Measurements from ENCODE around the gene RAB11FIP4. TPM values are rescaled to one million over a fixed set of nuclear protein-coding genes. Genes with fewer than 3 reads are reported as not detected.

The RAB11FIP4 gene
- total and polyA plus RNA-seq, 2 donors (not counting 1 experiment from before 2014, with no cell fraction given): 17.0 to 70.5 TPM

- 20% methylated on average over 1 of the region's 2 CpGs for WGBS (ENCODE audit: insufficient coverage)
- H3K4me2 ChIP-seq (replicated peaks; ENCODE audit: low read depth, low read length, poor library complexity, severe bottlenecking): no peak overlapping the region
- peaks cover 8 to 18% of the 10 kb centered on the region in 2 donors for H3K4me1 ChIP-seq (ENCODE audit: control insufficient read depth in 2 of 2, insufficient read depth in 2 of 2, low read length in 2 of 2)
- ChIA-PET POLR2A (no interaction called here), CTCF (interaction anchor here (0.7 kb wide), 1 partner anchor 69 kb away, joined by 3 read pairs; no protein-coding TSS in a partner anchor)
- H3K27me3 ChIP-seq (replicated peaks in 1 of 4; ENCODE audit: control extremely low read depth in 1 of 4, control insufficient read depth in 3 of 4, insufficient read depth in 4 of 4, low read length in 3 of 4): no peaks in the 10 kb centered on the region
- Mint-ChIP-seq H3K4me1 (peaks cover 20% of the 10 kb centered on the region), H3K4me3 (no peak overlapping the region), H3K9me3 (ENCODE audit: insufficient read depth) (no peaks in the 10 kb centered on the region), H3K27me3 (peaks cover 3% of the 10 kb centered on the region), H3K27ac (no peak overlapping the region)
- H3K4me3 ChIP-seq (ENCODE audit: control extremely low read depth in 1 of 5, extremely low read depth in 1 of 5, insufficient read depth in 1 of 5, low read depth in 2 of 5, low read length in 4 of 5): no peak overlapping the region
- no peaks in the 10 kb centered on the region for H4K20me1 ChIP-seq (ENCODE audit: control insufficient read depth, insufficient read depth, low read length, poor library complexity, severe bottlenecking)
- H2AFZ ChIP-seq (ENCODE audit: insufficient read depth, low read depth, low read length, poor library complexity, severe bottlenecking): no peak overlapping the region
- H3K9ac ChIP-seq (ENCODE audit: low read length): no peak overlapping the region
- intact Hi-C loops (cut with micrococcal nuclease): no loop called here
- no peaks in the 10 kb centered on the region for H3K79me2 ChIP-seq (ENCODE audit: control insufficient read depth, insufficient read depth, low read length)
- no peaks in the 10 kb centered on the region for H3K36me3 ChIP-seq (replicated peaks in 1 of 2; ENCODE audit: control extremely low read depth in 1 of 2, control insufficient read depth in 1 of 2, extremely low read depth in 1 of 2, insufficient read depth in 2 of 2, low read length in 1 of 2)
- ATAC-seq (ENCODE audit: low read depth): no peak
- TF ChIP-seq EZH2 (IDR thresholded peaks at IDR 0.05; ENCODE audit: borderline replicate concordance, insufficient read depth, low read depth, low read length, poor library complexity, severe bottlenecking): no peak
- TF ChIP-seq CTCF (IDR thresholded peaks at IDR 0.05): no peak
- DNase-seq: no peak
- H3K27ac ChIP-seq (ENCODE audit: low read length in 2 of 2): no peak overlapping the region
- H3K9me3 ChIP-seq (ENCODE audit: control extremely low read depth in 1 of 3, control insufficient read depth in 2 of 3, insufficient read depth in 1 of 3, low read length in 2 of 3): no peaks in the 10 kb centered on the region
Measured at GRCh38 chr17:31453896-31454295, 62.4 kb downstream of the RAB11FIP4 start.

GRCh38 chr17:31456814-31457213 lies 65.3 kb downstream of the RAB11FIP4 start:
- Histone ChIP-seq H3K4me3 (ENCODE audit: control extremely low read depth in 1 of 5, extremely low read depth in 1 of 5, insufficient read depth in 1 of 5, low read depth in 2 of 5, low read length in 4 of 5) (no peak overlapping the region), H3K27ac (ENCODE audit: low read length in 2 of 2) (no peak overlapping the region), H4K20me1 (ENCODE audit: control insufficient read depth, insufficient read depth, low read length, poor library complexity, severe bottlenecking) (no peaks in the 10 kb centered on the region), H3K4me2 (replicated peaks; ENCODE audit: low read depth, low read length, poor library complexity, severe bottlenecking) (no peak overlapping the region), H3K27me3 (replicated peaks in 1 of 4; ENCODE audit: control extremely low read depth in 1 of 4, control insufficient read depth in 3 of 4, insufficient read depth in 4 of 4, low read length in 3 of 4) (no peaks in the 10 kb centered on the region), H3K4me1 (ENCODE audit: control insufficient read depth in 2 of 2, insufficient read depth in 2 of 2, low read length in 2 of 2) (peaks cover 3 to 12% of the 10 kb centered on the region in 2 donors), H3K36me3 (replicated peaks in 1 of 2; ENCODE audit: control extremely low read depth in 1 of 2, control insufficient read depth in 1 of 2, extremely low read depth in 1 of 2, insufficient read depth in 2 of 2, low read length in 1 of 2) (no peaks in the 10 kb centered on the region), H3K9ac (ENCODE audit: low read length) (no peak overlapping the region), H2AFZ (ENCODE audit: insufficient read depth, low read depth, low read length, poor library complexity, severe bottlenecking) (no peak overlapping the region), H3K9me3 (ENCODE audit: control extremely low read depth in 1 of 3, control insufficient read depth in 2 of 3, insufficient read depth in 1 of 3, low read length in 2 of 3) (no peaks in the 10 kb centered on the region), H3K79me2 (ENCODE audit: control insufficient read depth, insufficient read depth, low read length) (no peaks in the 10 kb centered on the region)
- CTCF ChIA-PET: interaction anchor here (0.9 kb wide), 1 partner anchor 69 kb away, joined by 3 read pairs; no protein-coding TSS in a partner anchor
- peaks cover 10% of the 10 kb centered on the region for H3K4me1 Mint-ChIP-seq
- ATAC-seq (ENCODE audit: low read depth) (no peak), DNase-seq (no peak)
- 81% methylated on average over 5 of the region's 5 CpGs for WGBS (ENCODE audit: insufficient coverage)
- H3K9me3 Mint-ChIP-seq (ENCODE audit: insufficient read depth): no peaks in the 10 kb centered on the region
- H3K27ac Mint-ChIP-seq: no peak overlapping the region
- POLR2A ChIA-PET: no interaction called here
- TF ChIP-seq CTCF (IDR thresholded peaks at IDR 0.05) (no peak), EZH2 (IDR thresholded peaks at IDR 0.05; ENCODE audit: borderline replicate concordance, insufficient read depth, low read depth, low read length, poor library complexity, severe bottlenecking) (no peak)
- intact Hi-C loops (cut with micrococcal nuclease): no loop called here
- H3K4me3 Mint-ChIP-seq: no peak overlapping the region
- H3K27me3 Mint-ChIP-seq: no peaks in the 10 kb centered on the region
